Activated T-helper 1 cell treated with anti-CD3 and anti-CD28 coated beads, Interleukin-12 subunit alpha, Interleukin-12 subunit beta, Interleukin-2, Interleukin-4 antibody, amounts not matched to agents 30 ng/mL and 10 ng/mL and 1 ng/mL, durations not matched to agents 14 hours and 24 hours and 36 hours (primary cell): ENCODE results near the gene NEDD9. TPM values are rescaled to one million over a fixed set of nuclear protein-coding genes. Genes with fewer than 3 reads are reported as not detected.
A peak's percentile ranks its signal among the peaks of the same experiment; 100 is the strongest.

ENCODE experiments used
- DNase-seq: peaks from one replicate; pipeline ENCODE4 v3.0.0; 2021; ENCODE audit warnings: low spot score
- H3K27ac Mint-ChIP-seq: one replicate; pipeline ENCODE4 v1.8.0; 2021; ENCODE audit warnings: mild to moderate bottlenecking, mixed read lengths
- H3K27me3 Mint-ChIP-seq: one replicate; pipeline ENCODE4 v1.8.0; 2022; ENCODE audit warnings: mild to moderate bottlenecking, moderate library complexity, mixed read lengths; ENCODE audit not compliant: insufficient read depth
- H3K36me3 Mint-ChIP-seq: one replicate; pipeline ENCODE4 v1.8.0; 2021; ENCODE audit warnings: low read depth, mixed read lengths
- H3K4me1 Mint-ChIP-seq: one replicate; pipeline ENCODE4 v1.8.0; 2021; ENCODE audit warnings: low read depth, mixed read lengths
- H3K4me3 Mint-ChIP-seq: one replicate; pipeline ENCODE4 v1.8.0; 2021; ENCODE audit warnings: mild to moderate bottlenecking, moderate library complexity, mixed read lengths
- H3K9me3 Mint-ChIP-seq: one replicate; pipeline ENCODE4 v1.8.0; 2021; ENCODE audit warnings: mixed read lengths
- intact Hi-C: fragments of 100-400 bp; cut with micrococcal nuclease; formaldehyde crosslinking; loops from one replicate; pipeline ENCODE4 v1.15.1; 2024
- total RNA-seq: library from RNA; stranded (reverse); gene quantifications from 2 replicates; pipeline ENCODE4 v1.2.3, GENCODE V29; 2022

The NEDD9 gene
- total RNA-seq, 1 donor from 2014 or later, result 53.2 TPM

DNA sequence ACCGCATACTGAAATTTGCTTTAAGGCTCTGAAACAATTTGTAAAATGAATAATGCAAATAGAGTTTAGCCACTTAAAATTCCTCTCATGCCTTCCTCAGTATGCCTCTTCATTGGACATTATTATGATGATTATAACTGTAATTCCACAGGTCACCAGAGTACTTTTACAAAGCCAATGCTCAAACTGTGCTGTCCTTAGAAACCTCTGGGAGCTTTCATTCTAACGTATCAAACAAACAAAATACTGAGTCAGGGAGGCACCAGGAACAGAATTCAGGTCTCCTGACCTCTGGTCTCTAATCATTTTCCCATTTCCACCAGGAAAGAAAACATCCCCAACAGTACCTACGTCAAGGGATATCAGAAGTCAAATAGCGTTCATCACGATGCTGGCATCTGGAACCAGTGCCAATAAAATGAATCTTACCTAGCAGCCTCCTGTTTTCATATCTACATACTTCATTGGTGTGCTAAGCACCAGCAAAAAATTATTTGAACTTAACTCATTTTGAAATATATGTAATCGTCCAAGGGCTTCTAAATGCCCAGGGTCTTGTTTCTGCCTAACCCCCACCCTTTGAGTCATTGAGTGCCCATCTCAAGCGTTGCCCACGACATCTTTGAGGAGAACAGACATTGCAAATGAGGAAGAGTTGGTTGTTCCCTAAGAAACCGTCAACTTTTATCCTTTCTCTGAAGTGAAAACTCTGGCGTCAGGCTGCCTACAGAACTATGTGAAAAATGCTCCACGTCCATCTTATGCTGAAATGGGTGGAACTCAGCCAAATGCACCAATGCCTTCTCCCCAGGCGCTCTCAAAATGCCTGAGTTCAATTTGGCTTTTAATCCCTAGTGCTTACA is 37.9 kb downstream of the NEDD9 start:
- no peak overlapping the region for H3K27ac Mint-ChIP-seq
- no peaks in the 10 kb centered on the region for H3K27me3 Mint-ChIP-seq
- H3K4me3 Mint-ChIP-seq, result no peak overlapping the region
- peaks cover 74% of the 10 kb centered on the region for H3K36me3 Mint-ChIP-seq
- intact Hi-C loops, result no loop called here
- H3K9me3 Mint-ChIP-seq, result no peaks in the 10 kb centered on the region
- peaks cover 51% of the 10 kb centered on the region for H3K4me1 Mint-ChIP-seq
- no peak for DNase-seq

DNA sequence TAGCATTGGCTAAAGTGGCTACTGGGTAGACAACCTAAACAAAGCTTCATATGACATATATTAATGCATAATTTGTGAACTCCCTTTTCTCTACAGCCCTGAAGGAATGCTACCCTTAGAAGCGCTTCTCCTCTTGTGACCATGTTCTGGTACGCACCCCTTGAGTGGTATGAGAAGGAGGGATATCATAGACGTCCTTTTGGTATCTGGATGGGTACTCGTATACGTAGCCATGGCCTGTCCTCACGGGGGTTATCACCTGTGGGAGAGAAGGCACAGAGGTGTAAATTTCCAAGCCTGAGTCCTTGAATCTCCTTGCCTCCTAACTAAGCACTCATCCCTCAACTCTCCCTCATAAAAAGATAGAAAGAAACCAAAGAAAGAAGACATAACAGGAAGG is 39.0 kb downstream of the NEDD9 start:
- intact Hi-C loops, result no loop called here
- Mint-ChIP-seq H3K4me3 (no peak overlapping the region), H3K27me3 (no peaks in the 10 kb centered on the region), H3K9me3 (no peaks in the 10 kb centered on the region), H3K27ac (peak overlapping the region; percentile 70), H3K4me1 (peaks cover 44% of the 10 kb centered on the region), H3K36me3 (peaks cover 73% of the 10 kb centered on the region)
- DNase-seq, result no peak

DNA sequence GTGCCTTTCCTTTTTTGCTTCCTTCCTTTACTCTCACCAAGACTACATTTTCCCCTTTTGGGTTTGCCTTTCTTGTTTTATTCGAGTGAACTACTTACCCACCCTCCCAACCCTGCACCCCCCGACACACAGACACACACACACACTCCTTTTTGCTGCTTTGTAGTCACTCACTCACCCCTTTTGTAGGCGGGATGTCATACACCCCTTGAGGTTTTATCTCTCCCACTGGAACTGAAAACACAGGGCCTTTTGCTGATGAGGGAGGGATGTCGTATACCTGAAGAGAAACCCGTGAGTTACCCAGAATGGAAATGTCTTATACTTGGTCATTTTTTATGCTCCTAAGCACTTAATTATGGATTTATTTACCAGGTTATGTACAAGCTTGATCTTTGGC is 40.3 kb downstream of the NEDD9 start:
- Mint-ChIP-seq H3K9me3 (no peaks in the 10 kb centered on the region), H3K36me3 (peaks cover 75% of the 10 kb centered on the region), H3K27me3 (no peaks in the 10 kb centered on the region), H3K4me3 (no peak overlapping the region), H3K4me1 (peaks cover 34% of the 10 kb centered on the region), H3K27ac (no peak overlapping the region)
- intact Hi-C loops, result no loop called here
- DNase-seq, result no peak

DNA sequence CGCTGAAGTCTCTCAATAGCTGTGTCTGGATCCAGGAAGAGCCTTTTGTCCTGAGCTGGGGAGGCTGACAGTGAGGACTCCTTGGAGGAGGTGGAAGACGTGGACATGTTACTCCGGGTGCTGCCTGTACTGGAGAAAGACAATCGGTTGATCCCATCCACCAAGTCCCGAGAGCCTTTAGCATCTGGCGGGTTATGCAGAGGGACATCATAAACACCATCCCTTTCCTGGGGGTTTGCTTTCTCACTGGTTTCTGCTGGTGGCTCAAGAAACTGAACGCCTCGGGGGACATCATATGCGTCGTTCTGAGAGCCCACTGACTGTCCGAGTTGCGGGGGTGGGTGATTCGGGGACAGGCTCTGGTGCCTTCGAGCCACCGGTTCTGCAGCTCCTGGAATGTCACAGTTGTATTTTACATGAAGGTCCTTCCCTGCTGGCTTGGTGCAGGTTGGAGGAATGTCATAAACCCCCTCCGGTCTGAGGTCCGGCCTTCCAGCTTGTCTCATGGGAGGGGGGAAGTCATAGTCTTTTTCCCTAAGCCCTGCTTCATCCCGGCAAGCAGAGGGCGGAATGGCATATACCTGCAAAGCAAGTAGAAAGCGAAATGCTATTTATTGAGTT is 41.7 kb downstream of the NEDD9 start:
- intact Hi-C loops, result no loop called here
- Mint-ChIP-seq H3K27ac (no peak overlapping the region), H3K4me1 (peaks cover 21% of the 10 kb centered on the region), H3K4me3 (no peak overlapping the region), H3K27me3 (no peaks in the 10 kb centered on the region), H3K36me3 (peaks cover 72% of the 10 kb centered on the region), H3K9me3 (no peaks in the 10 kb centered on the region)
- no peak for DNase-seq

DNA sequence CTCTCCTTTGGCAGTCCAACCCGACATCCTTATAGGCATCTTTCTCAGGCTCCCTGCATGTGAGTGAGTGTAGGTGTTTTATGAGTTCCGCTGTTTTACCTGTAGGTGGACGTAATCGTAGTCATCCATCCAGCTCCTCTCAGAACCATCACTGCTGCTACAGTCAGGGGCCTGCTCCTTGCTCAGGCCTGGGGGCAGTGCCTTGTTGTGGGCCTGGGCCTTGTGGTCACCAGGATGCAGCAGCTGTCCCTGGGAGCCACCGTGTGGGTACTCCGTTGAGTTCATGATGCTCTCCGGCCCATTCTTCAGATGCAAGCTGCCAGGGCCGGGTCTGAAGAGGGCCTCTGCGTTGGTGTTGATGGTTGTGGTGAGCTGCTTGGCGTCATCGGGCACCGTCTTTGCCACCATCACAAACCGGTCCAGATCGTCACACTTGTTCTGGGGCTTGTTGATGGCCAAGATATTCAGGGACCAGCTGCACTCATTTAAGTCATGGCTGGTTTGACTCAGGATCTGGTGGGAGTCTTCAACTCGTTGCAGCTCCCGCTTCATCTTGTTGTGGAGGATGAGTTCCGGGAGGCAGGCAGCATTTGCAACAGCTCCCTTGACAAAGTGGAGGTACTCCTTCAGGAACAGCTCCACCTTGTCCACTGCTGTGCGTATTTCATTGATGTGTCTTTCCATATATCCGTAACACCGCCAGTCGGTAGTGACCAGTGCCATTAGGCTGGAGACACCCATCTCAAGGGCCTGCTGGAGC is 42.4 kb downstream of the NEDD9 start:
- H3K9me3 Mint-ChIP-seq, result no peaks in the 10 kb centered on the region
- H3K4me1 Mint-ChIP-seq, result peaks cover 18% of the 10 kb centered on the region
- no peak overlapping the region for H3K4me3 Mint-ChIP-seq
- intact Hi-C loops, result no loop called here
- peaks cover 75% of the 10 kb centered on the region for H3K36me3 Mint-ChIP-seq
- no peak for DNase-seq
- H3K27ac Mint-ChIP-seq, result no peak overlapping the region
- no peaks in the 10 kb centered on the region for H3K27me3 Mint-ChIP-seq

DNA sequence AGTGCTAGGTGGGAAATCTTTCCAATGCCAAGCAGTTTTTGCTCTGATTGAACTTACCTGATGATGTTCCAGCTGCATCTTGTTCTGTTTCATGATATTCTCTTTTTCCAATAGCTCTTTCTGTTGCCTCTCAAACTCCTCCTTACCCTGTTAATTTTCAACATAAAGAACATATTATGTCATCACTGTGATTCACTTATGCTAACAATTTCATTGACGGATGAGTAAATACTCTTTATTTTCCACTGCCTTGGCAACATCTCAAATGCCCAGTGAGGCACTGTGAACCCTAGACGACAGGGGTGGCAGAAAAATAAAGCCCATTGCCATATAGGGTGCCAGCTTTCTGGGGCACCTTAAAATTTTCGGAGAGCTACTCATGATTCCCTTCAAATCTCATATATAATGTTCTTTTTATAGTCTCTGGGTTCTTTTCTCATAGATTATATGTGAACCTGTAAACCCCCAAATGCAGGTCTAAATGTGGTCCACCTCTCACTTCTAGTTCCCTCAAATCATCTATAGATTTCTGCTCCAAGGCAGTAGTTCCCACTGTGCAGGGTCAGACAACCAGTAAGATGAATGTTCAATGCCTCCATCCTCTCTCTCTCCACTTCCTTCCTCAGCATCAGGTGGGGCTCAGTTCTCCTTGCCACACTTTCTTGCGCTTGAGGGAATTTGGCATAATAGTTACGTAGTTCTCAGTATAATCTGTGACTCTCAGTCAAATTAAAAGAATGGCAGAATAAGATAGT is 44.1 kb downstream of the NEDD9 start:
- no peak for DNase-seq
- Mint-ChIP-seq H3K4me3 (no peak overlapping the region), H3K27me3 (no peaks in the 10 kb centered on the region), H3K9me3 (no peaks in the 10 kb centered on the region), H3K4me1 (peaks cover 7% of the 10 kb centered on the region), H3K36me3 (peaks cover 76% of the 10 kb centered on the region), H3K27ac (peak overlapping the region; percentile 52)
- intact Hi-C loops, result no loop called here

DNA sequence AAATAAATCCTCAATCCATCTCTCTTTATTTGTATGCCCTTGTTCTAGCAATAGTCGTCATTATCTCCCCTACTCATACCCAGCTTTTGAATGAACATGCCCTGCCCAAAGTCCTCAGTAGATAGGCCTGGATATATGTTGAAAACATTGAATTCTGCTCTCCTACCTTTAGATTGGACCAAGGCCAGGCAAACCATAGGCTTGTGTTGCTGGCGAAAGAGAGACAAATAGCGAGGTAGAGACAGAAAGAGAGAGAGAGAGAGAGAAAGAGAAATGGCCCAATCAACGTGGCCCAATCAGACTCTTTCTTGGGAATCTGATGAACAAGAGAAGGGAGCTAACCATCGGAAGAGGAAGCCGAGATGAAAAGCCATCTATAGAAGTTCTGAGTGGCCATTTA is 45.2 kb downstream of the NEDD9 start:
- Mint-ChIP-seq H3K36me3 (peaks cover 75% of the 10 kb centered on the region), H3K27me3 (no peaks in the 10 kb centered on the region), H3K27ac (no peak overlapping the region), H3K4me1 (peaks cover 7% of the 10 kb centered on the region), H3K9me3 (no peaks in the 10 kb centered on the region), H3K4me3 (no peak overlapping the region)
- DNase-seq, result no peak
- intact Hi-C loops, result no loop called here

DNA sequence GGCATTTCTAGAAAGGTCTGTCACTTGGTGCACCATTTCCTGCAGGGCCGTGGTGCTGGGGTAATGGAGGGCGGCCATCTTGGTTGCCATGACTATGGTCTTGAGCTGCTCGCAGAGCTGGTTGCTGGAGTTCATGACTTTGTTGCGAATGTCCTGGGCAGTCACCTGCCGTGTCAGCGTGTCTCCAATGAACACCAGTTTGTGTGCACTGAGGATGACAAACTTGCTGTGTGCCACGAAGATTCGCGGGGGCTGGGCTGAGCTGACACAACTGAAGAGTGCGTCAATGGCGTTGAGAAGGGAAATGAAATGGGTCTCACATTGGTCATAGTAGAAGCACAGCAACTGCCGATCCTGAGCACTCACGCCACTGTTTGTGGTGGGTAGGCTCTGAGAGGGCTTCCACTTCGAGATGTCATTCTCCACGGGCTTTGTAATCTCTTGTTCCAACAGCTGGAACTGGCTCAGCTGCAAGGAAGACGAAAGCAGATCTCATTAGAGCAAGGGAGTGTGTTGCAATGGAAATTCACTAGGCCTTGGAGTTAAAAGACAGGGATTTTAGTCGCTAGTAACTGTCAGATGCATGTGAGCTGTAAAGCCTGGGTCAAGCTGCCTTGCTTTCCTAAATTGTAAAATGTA is 47.1 kb downstream of the NEDD9 start:
- Mint-ChIP-seq H3K9me3 (no peaks in the 10 kb centered on the region), H3K27ac (no peak overlapping the region), H3K4me1 (peaks cover 7% of the 10 kb centered on the region), H3K27me3 (no peaks in the 10 kb centered on the region), H3K36me3 (peaks cover 66% of the 10 kb centered on the region), H3K4me3 (no peak overlapping the region)
- DNase-seq, result no peak
- intact Hi-C loops, result no loop called here

DNA sequence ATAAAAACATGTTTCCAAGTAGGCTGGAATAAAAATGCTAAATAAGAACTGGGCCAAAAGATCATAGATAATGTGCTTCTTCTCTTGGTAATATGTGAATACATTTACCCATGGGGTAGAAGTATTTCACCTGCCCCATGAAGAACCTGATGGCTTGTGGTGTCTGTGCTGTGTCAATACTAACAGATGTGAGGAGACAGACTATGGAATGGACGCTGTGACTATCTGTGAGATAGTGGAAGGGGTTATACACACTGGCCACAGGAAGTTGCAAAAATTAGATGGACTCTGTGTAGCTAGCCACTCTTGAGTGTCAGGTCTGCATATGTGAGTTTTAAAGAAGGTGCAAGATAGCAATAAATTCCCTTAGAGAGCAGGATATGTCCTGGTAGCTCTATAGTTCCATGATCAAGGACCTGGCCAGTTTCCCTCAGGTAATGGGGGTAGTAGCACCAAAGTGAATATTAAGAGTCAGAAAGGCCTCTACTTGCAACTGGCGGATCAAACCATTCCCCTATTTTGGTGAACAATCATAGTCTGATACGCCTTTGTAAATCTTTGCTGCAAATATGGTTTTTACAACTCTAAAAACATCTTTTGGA is 48.6 kb downstream of the NEDD9 start:
- Mint-ChIP-seq H3K9me3 (peaks cover 4% of the 10 kb centered on the region), H3K4me1 (peaks cover 7% of the 10 kb centered on the region), H3K27me3 (no peaks in the 10 kb centered on the region), H3K36me3 (peaks cover 54% of the 10 kb centered on the region), H3K4me3 (no peak overlapping the region), H3K27ac (no peak overlapping the region)
- intact Hi-C loops, result no loop called here
- DNase-seq, result no peak

DNA sequence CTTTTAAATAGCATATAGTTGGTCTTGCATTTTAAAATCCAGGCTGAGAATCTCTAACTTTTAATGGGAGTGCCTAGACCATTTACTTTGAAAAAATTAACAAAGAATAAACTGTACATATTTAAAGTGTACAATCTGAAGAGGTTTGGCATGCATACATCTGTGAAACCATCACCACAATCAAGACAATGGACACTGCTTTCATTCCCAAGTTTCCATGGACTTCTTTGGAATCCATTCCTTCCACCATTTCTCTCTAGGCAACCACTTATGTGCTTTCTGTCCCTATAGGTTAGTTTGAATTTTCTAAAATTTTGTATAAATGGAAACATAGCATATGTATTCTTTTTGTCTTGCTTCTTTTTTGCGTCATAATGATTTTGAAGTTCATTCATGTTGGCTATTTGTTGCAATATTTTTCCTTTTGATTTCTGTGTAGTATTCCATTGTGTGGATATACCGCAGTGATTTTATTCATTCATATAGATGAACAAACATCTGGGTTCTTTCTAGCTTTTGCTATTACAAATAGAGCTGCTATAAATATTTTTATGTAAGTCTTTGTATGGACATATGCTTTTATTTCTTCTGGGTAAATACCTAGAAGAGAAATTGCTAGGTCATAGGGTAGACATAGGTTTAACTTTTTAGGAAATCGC is 50.9 kb downstream of the NEDD9 start:
- H3K36me3 Mint-ChIP-seq, result peaks cover 36% of the 10 kb centered on the region
- peaks cover 4% of the 10 kb centered on the region for H3K9me3 Mint-ChIP-seq
- no peak overlapping the region for H3K27ac Mint-ChIP-seq
- no peak for DNase-seq
- H3K4me3 Mint-ChIP-seq, result no peak overlapping the region
- H3K4me1 Mint-ChIP-seq, result no peaks in the 10 kb centered on the region
- intact Hi-C loops, result no loop called here
- H3K27me3 Mint-ChIP-seq, result no peaks in the 10 kb centered on the region

DNA sequence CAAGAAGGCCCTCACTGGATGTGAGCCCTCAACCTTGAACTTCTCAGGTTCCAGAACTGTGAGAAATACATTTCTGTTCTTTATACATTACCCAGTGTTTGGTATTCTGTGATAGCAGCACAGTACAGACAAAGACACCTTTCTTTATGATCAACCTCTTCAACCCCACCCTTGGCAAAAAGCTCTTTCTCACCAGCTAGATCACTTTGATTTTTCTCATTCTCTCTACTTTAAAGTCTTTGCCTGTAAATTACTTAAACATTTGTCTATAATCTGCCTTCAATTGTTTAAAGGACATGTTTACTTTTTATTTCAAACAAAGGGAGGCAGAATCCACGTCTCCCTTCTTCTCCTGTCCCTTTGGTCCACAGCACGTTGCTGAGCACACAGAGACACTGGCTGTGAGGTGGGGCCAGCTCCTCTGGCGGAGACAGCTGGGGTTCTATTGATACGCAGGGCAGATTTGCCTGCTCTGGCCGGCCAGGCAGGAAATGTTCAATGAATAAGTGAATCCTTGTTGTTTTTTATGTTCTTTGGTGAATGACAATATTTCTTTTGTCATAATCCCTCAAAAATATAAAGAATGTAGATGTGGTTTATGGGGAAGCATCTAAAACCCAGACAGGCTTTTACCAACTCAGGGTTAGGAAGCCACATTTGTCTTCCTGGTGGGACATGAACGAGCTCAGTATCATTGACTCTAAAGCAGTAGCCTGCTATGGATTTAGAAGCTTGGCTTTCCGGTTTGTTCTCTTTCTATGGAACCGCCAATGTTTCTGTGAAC is 52.9 kb downstream of the NEDD9 start:
- H3K36me3 Mint-ChIP-seq, result peaks cover 22% of the 10 kb centered on the region
- intact Hi-C loops, result no loop called here
- peaks cover 4% of the 10 kb centered on the region for H3K9me3 Mint-ChIP-seq
- peak overlapping the region; percentile 1 for H3K27ac Mint-ChIP-seq
- H3K4me3 Mint-ChIP-seq, result no peak overlapping the region
- no peak for DNase-seq
- no peaks in the 10 kb centered on the region for H3K27me3 Mint-ChIP-seq
- peaks cover under 1% of the 10 kb centered on the region for H3K4me1 Mint-ChIP-seq
